NCI-H524 treated with DMSO at 0.1 percent for 48 hours (cell line): Measurements from ENCODE around the gene ZNF37A.
A peak's percentile ranks its signal among the peaks of the same experiment; 100 is the strongest.
"Not testable (repeated sequence)": the region's sequence is repeated elsewhere in the genome, so short reads cannot be mapped to it uniquely, and the experiment has no call there.

ENCODE experiments used
- DNase-seq: peaks from one replicate; lab custom pipeline; 2025; lab: John Stamatoyannopoulos, UW

The ZNF37A gene

GRCh38 chr10:38094158-38094926 is at the start of gene ZNF37A:
ZNF37A (plus strand) TSS chr10:38094337; CDS start chr10:38096618, 2,281 bp downstream.
- peak; percentile 39 for DNase-seq

- DNase-seq, result no peak
These were observed 49.0 kb upstream of the ZNF37A start for GRCh38 chr10:38045129-38045528.

- no peak for DNase-seq
These were observed 46.5 kb upstream of the ZNF37A start for GRCh38 chr10:38047666-38048065.

GRCh38 chr10:38050212-38050611 is 43.9 kb upstream of the ZNF37A start:
- no peak for DNase-seq

GRCh38 chr10:38054361-38054797 is 39.8 kb upstream of the ZNF37A start:
- DNase-seq, result no peak

GRCh38 chr10:38055274-38055894 is 38.8 kb upstream of the ZNF37A start:
- not testable (repeated sequence) for DNase-seq

- DNase-seq, result not testable (repeated sequence)
These were observed 24.5 kb upstream of the ZNF37A start for GRCh38 chr10:38069663-38070062.

GRCh38 chr10:38070501-38070900 is 23.6 kb upstream of the ZNF37A start:
- no peak for DNase-seq

- DNase-seq, result no peak
These were observed 21.6 kb upstream of the ZNF37A start for GRCh38 chr10:38072552-38072951.

- DNase-seq, result no peak
These were observed 17.4 kb upstream of the ZNF37A start for GRCh38 chr10:38076687-38077086.

- not testable (repeated sequence) for DNase-seq
These were observed 819 bp upstream of the ZNF37A start for GRCh38 chr10:38093318-38093717.

GRCh38 chr10:38093816-38094157 is 350 bp upstream of the ZNF37A start:
- DNase-seq, result no peak

GRCh38 chr10:38094927-38095574 is 914 bp downstream of the ZNF37A start:
- no peak for DNase-seq

GRCh38 chr10:38102880-38103279 is 8.7 kb downstream of the ZNF37A start:
- DNase-seq, result no peak

GRCh38 chr10:38103756-38104155 is 9.6 kb downstream of the ZNF37A start:
- DNase-seq, result no peak

- no peak for DNase-seq
These were observed 18.0 kb downstream of the ZNF37A start for GRCh38 chr10:38112159-38112558.

- no peak for DNase-seq
These were observed 24.1 kb downstream of the ZNF37A start for GRCh38 chr10:38118072-38118807.

GRCh38 chr10:38119038-38119437 is 24.9 kb downstream of the ZNF37A start:
- DNase-seq, result no peak

- no peak for DNase-seq
These were observed 33.7 kb downstream of the ZNF37A start for GRCh38 chr10:38127812-38128211.

- no peak for DNase-seq
These were observed 49.5 kb downstream of the ZNF37A start for GRCh38 chr10:38143587-38143986.

- no peak for DNase-seq
These were observed 52.6 kb downstream of the ZNF37A start for GRCh38 chr10:38146579-38147333.

- no peak for DNase-seq
These were observed 53.5 kb downstream of the ZNF37A start for GRCh38 chr10:38147686-38148085.
